IMR-90 (cell line): ENCODE results near the gene CACNA2D4.

Experiments used
- FOS ChIP-seq: fragments of 150-350 bp; IDR thresholded peaks from 2 replicates; pipeline ENCODE4 v1.6.1; 2016; ENCODE audit warnings: low read depth, low read length
- MAFK ChIP-seq: IDR thresholded peaks from 2 replicates; pipeline ENCODE4 v1.6.1; 2012; ENCODE audit warnings: low read depth, low read length, improper control_type of control experiment
- POLR2A ChIP-seq: IDR thresholded peaks from 2 replicates; pipeline ENCODE4 v1.6.1; 2012; ENCODE audit warnings: mild to moderate bottlenecking, low read depth, low read length
- TF ChIP-seq, protein P1 (sequence below): conservative IDR thresholded peaks from 2 replicates; pipeline ENCODE4 v1.5.1; 2012; ENCODE audit warnings: mild to moderate bottlenecking, low read depth, low read length, improper control_type of control experiment
- TF ChIP-seq, protein P2 (sequence below): fragments of 150-350 bp; IDR thresholded peaks from 2 replicates; pipeline ENCODE4 v1.6.1; 2016; ENCODE audit warnings: low read depth, mild to moderate bottlenecking, low read length, moderate library complexity, borderline replicate concordance

DNA sequence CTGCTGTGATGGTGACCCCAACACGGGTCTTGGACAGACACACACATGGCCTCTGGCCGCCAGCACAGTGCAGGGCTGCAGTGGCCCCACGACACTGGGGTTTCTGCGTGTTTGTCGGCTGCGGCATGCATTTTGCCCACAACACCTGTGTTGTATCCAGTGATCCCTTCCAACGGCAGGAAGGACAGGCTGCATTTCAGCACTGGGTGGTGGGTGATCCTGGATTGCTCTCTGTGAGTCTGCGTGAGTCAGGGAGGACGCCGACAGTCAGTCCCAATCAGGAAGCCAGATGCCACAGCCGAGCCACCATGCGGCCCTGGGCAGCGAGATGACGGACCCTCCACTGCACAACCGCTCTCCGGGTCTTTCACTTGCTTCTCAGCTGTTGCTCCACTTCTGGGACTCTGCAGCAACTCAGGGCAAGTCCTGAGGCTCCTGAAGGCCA is 77.4 kb downstream of the CACNA2D4 start:
- TF ChIP-seq, protein P1, sequence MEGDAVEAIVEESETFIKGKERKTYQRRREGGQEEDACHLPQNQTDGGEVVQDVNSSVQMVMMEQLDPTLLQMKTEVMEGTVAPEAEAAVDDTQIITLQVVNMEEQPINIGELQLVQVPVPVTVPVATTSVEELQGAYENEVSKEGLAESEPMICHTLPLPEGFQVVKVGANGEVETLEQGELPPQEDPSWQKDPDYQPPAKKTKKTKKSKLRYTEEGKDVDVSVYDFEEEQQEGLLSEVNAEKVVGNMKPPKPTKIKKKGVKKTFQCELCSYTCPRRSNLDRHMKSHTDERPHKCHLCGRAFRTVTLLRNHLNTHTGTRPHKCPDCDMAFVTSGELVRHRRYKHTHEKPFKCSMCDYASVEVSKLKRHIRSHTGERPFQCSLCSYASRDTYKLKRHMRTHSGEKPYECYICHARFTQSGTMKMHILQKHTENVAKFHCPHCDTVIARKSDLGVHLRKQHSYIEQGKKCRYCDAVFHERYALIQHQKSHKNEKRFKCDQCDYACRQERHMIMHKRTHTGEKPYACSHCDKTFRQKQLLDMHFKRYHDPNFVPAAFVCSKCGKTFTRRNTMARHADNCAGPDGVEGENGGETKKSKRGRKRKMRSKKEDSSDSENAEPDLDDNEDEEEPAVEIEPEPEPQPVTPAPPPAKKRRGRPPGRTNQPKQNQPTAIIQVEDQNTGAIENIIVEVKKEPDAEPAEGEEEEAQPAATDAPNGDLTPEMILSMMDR = no peak
- TF ChIP-seq FOS = no peak
- no peak for TF ChIP-seq POLR2A
- TF ChIP-seq, protein P2, sequence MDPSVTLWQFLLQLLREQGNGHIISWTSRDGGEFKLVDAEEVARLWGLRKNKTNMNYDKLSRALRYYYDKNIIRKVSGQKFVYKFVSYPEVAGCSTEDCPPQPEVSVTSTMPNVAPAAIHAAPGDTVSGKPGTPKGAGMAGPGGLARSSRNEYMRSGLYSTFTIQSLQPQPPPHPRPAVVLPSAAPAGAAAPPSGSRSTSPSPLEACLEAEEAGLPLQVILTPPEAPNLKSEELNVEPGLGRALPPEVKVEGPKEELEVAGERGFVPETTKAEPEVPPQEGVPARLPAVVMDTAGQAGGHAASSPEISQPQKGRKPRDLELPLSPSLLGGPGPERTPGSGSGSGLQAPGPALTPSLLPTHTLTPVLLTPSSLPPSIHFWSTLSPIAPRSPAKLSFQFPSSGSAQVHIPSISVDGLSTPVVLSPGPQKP = no peak
- no peak for TF ChIP-seq MAFK
